Right hindlimb (tissue), 1 donor: ENCODE measurements around the gene FUT2.
"Not testable (repeated sequence)": the region's sequence is repeated elsewhere in the genome, so short reads cannot be mapped to it uniquely, and the experiment has no call there.

Experiments
- DNase-seq: peaks from one replicate; pipeline ENCODE4 v3.0.0-alpha.2; 2018

FUT2 gene

GRCh38 chr19:48708471-48708870 is 12.7 kb downstream of the FUT2 start:
- no peak for DNase-seq

GRCh38 chr19:48711106-48711662 is 15.4 kb downstream of the FUT2 start:
- no peak for DNase-seq

GRCh38 chr19:48713041-48713863 is 17.5 kb downstream of the FUT2 start:
- no peak for DNase-seq

DNA sequence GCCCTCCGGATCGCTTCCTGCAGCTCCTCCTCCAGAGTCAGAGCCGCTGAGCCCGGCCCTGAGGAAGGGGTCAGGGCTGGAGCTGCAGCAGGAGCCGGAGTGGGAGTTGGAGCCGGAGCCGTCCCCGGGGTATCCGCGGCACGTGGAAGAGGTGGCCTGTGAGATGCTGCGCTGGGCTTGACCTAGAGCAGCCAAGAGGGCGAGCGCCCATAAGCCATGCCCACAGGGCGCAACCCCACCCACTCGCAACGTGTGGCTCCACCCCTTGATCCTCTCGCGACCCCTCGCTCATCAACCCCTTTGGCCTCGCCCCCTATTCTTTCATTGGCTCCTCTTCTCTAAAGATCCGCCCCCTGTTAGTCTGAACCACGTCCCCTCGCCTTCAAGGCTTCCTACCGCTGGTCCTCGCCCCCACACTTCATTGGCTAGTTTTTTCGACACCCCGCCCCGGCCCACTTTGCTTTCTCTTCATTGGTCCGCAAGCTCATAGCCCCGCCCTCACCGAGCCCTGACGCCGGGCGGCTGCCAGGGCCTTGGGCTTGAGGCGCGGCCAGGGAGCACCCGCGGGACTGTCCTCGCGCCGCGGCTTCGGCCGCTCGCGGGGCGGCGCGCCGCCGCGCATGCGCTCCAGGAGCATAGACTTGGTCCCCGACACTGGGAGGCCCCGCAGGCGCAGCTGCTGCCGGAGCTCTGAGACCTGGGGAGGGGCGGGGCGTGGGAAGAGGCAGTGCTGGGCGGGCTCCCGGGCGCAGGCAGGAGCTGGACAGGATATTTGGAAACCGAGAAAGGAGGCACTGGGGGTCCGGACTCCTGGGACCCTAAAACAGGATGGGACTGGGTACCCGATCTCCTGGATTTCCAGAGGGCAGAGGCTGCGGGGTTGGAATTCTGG is 18.3 kb downstream of the FUT2 start:
- peak; percentile 100 for DNase-seq

- DNase-seq, result no peak
Measured at GRCh38 chr19:48714759-48715675, 19.2 kb downstream of the FUT2 start.

DNA sequence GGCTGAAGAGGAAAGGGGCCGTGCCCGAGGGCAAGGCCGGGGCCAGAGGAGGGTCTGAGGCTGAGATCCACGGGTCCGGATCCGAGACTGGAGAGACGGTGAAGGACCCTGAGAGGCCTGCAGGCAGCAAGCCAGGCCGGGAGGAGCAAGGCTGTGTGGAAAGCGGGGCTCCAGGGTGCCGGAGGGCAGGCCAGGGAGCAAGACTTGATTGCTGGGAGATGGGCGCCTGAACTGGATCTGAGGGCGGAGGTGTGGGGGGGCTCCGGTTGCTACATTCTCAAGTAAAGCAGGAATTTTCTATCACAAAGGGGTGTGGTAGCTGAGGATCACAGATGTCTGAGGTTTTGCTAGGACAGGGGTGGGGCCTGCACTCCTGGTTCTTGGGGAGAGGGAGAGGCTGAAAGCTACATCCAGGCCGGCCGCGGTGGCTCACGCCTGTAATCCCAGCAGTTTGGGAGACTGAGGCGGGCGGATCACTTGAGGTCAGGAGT is 20.0 kb downstream of the FUT2 start:
- peak; percentile 62 for DNase-seq

- DNase-seq, result peak; percentile 96
Measured at GRCh38 chr19:48716562-48717291, 21.0 kb downstream of the FUT2 start.

GRCh38 chr19:48718106-48718505 is 22.3 kb downstream of the FUT2 start:
- not testable (repeated sequence) for DNase-seq

- DNase-seq, result peak; percentile 53
Measured at GRCh38 chr19:48718711-48719231, 23.0 kb downstream of the FUT2 start.

GRCh38 chr19:48719263-48720171 is 23.7 kb downstream of the FUT2 start, which contains the start of gene MAMSTR:
Gene MAMSTR (minus strand): TSS chr19:48719725. CDS start chr19:48719031, 694 bp downstream.
- DNase-seq, result peak; percentile 83

- DNase-seq, result no peak
Measured at GRCh38 chr19:48720251-48720612, 24.5 kb downstream of the FUT2 start.

- DNase-seq, result peak; percentile 99
Measured at GRCh38 chr19:48720613-48721296, 25.0 kb downstream of the FUT2 start.

DNA sequence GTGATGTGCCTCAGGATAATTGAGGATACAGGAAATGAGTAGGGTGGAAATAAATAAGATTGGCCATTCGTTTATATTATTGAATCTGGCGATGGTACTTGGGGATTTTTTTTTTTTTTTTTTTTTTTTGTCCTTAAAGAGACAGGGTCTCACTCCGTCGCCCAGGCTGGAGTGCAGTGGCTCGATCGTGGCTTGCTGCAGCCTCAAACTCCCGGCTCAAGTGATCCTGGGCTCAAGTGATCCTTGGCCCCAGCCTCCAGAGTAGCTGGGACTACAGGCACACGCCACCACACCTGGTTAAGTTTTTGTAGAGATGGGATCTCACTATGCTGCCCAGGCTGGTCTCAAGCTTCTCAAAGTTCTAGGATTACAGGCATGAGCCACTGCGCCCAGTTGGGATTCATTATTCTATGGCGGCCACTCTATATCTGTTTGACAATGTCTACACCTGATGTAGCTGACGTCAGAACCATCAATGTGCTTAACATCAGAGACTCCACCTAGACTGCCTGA is 26.5 kb downstream of the FUT2 start:
- no peak for DNase-seq

DNA sequence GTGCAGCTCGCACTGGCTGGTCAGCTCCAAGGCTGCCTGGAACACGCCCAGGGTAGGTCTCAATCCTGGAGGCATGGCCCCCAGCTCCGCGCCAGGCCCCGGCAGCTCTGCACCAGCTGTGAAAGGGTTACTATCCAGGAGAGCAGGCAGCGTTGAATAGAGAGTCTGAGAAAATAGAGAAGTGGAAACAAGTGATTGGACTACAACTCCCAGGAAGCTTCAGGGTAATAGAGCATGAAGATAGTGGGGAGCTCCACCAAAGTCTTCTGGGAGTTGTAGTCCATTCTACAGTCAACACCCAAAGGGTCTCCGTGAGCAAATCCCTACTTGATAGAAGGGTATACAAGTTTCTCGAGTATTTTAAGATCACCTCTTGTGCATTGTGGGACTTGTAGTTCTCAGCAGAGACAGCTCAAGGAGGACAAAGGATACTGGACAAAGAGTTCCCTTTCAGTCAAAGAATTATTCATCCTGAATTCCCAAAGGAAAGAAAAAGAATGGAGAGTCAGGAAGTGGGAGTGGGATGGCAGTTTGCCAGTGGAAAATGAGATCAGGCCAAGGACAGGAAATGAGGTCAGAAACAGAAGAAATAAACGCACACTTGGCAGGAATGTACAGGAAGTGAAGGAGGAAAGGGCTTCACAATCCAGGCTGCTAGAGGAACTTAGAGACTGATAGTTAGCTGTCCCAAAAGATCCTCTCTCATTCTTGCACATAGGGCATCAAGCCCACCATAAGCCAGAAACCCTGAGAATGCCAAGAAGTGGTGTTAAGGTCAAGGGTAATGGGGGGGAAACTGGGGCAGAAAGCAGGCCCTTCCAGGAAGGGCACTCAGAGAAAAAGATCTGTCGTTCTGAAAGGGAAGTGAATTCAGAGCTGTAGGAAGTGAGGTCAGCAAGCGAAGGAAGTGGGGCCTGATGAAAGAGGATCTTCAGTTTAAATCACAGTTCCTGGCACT is 29.3 kb downstream of the FUT2 start:
- peak; percentile 90 for DNase-seq

DNA sequence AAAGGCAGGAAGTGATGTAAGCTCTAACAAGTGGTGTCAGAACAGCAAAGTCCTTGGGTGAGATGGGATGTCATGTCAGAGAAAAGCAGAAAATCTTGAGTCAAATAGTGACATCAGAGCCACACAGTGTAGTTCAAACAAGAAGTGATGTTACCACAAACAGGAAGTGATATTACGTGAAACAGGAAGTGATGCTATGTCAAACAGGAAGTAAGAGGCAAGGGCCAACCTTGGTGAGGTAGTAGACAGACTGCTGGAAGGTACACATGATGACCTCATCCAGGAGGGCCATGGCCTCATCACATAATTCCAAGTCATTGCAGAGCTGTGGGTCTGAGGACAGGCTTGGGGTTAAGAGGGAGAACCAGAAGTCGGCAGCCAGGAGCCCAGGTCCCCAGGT is 30.8 kb downstream of the FUT2 start:
- DNase-seq, result no peak

DNA sequence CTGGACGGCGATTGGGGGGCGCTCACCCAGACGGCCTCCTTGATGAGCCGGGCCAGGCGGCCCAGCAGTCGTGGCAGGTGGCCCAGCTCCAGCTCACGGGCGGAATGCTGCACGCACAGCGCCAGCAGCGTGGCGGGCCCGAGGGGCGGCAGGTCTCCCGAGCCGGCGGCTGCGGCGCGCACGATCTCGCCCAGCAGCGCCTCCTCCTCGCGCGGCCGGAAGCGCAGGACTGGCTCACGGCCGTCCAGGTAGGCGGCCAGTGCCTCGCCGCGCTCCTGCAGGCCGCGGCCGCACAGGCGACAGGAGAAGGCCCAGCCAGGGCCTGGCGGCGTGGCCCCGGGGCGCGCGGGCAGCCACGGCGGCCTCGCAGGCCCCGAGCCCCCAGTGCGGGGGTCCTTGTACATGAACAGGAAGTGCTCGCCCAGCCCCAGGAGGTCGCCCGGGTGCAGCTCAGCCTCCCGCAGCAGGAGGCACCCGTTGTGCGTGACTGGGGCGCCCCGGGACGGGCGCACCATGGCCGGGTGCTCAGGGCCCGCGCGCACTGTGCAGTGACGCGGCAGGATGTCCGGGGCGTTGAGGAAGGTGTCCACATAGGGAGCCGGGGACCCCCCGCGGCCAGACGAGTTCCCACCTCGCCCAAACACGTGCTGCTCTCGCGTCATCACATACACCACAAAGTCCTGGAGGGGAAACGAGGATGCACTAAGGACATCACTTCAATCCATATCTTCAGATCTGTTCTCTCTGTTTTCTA is 33.3 kb downstream of the FUT2 start:
- DNase-seq, result no peak

GRCh38 chr19:48731452-48731851 is 35.7 kb downstream of the FUT2 start:
- DNase-seq, result no peak
